Activated naive CD8-positive, alpha-beta T cell (primary cell): ENCODE data around the gene MARCHF3.
A peak's percentile ranks its signal among the peaks of the same experiment; 100 is the strongest.
"Not testable (repeated sequence)": the region's sequence is repeated elsewhere in the genome, so short reads cannot be mapped to it uniquely, and the experiment has no call there.

Experiments used
- H3K27ac Mint-ChIP-seq: one replicate; pipeline ENCODE4 v1.8.0; 2021; ENCODE audit warnings: mixed read lengths
- H3K27me3 Mint-ChIP-seq: one replicate; pipeline ENCODE4 v1.8.0; 2021; ENCODE audit warnings: mixed read lengths
- H3K36me3 Mint-ChIP-seq: one replicate; pipeline ENCODE4 v1.8.0; 2021; ENCODE audit warnings: mixed read lengths
- H3K4me1 Mint-ChIP-seq: one replicate; pipeline ENCODE4 v1.8.0; 2021; ENCODE audit warnings: low read depth, mixed read lengths
- H3K4me3 Mint-ChIP-seq: one replicate; pipeline ENCODE4 v1.8.0; 2021; ENCODE audit warnings: mild to moderate bottlenecking, mixed read lengths
- H3K9me3 Mint-ChIP-seq: one replicate; pipeline ENCODE4 v1.8.0; 2021; ENCODE audit warnings: low read depth, mixed read lengths

The MARCHF3 gene

DNA sequence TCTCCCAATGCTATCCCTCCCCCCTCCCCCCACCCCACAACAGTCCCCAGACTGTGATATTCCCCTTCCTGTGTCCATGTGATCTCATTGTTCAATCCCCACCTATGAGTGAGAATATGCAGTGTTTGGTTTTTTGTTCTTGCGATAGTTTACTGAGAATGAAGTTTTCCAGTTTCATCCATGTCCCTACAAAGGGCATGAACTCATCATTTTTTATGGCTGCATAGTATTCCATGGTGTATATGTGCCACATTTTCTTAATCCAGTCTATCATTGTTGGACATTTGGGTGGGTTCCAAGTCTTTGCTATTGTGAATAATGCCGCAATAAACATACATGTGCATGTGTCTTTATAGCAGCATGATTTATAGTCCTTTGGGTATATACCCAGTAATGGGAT lies 139.9 kb downstream of the MARCHF3 start:
- not testable (repeated sequence) for H3K9me3 Mint-ChIP-seq, H3K27ac Mint-ChIP-seq, H3K4me1 Mint-ChIP-seq, H3K36me3 Mint-ChIP-seq, H3K4me3 Mint-ChIP-seq, H3K27me3 Mint-ChIP-seq

DNA sequence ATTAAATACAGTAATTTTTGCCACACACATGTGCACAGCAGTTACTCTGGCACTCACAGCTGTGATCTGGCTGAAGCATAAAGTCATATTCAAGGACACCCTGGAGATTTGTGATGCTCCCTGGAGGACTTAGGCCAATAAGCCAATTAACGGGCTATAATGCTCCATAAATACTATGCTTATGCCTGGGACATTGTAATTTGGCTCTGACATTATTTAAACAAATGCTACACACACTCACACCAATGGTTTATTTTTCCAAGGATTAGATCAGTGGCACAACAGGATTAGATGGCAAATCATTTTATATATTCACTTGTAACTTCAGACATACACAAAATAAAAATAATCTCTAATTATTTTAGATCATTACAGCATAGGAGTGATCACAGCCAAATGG lies 142.2 kb downstream of the MARCHF3 start:
- no peak overlapping the region for H3K4me3 Mint-ChIP-seq
- H3K27me3 Mint-ChIP-seq: no peaks in the 10 kb centered on the region
- H3K36me3 Mint-ChIP-seq: no peaks in the 10 kb centered on the region
- no peaks in the 10 kb centered on the region for H3K4me1 Mint-ChIP-seq
- no peak overlapping the region for H3K27ac Mint-ChIP-seq
- no peaks in the 10 kb centered on the region for H3K9me3 Mint-ChIP-seq

GRCh38 chr5:126884269-126884819 lies 146.0 kb downstream of the MARCHF3 start:
- no peaks in the 10 kb centered on the region for H3K27me3 Mint-ChIP-seq
- no peak overlapping the region for H3K4me3 Mint-ChIP-seq
- peaks cover 9% of the 10 kb centered on the region for H3K36me3 Mint-ChIP-seq
- H3K9me3 Mint-ChIP-seq: no peaks in the 10 kb centered on the region
- no peak overlapping the region for H3K27ac Mint-ChIP-seq
- no peaks in the 10 kb centered on the region for H3K4me1 Mint-ChIP-seq

DNA sequence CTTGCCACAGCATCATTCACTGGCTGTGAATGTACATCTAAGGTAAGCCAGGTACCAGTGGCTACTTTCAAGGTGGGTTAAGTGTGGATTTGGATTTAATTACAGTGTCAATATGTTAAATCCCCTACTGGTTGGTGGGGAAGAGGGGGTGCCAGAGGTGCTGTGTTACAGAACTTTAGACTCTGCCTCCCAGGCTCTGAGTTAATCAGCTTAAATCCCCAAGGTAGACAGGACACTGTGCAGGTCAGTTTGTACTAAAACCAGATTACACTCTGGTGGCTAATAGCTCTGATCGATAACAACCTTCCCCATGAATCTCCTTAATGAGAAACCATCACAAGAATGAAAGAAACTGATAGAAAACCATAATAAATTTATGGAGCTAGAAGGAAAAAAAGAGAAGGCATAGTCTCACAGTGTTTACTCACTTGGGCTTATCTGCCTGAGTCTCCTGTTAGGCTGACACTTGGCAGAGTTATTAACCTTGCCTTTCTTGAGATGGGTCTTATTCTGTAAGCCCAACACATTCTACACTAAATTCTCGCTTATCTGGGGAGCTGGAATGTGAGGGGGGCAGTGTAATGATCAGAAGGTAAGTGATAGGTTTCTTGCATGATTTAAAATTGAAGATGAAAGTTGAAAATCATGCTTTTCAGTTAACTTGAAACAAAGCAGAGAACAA lies 146.7 kb downstream of the MARCHF3 start:
- Mint-ChIP-seq H3K27ac (no peak overlapping the region), H3K9me3 (no peaks in the 10 kb centered on the region), H3K27me3 (no peaks in the 10 kb centered on the region), H3K4me3 (no peak overlapping the region), H3K4me1 (no peaks in the 10 kb centered on the region), H3K36me3 (peaks cover 13% of the 10 kb centered on the region)

DNA sequence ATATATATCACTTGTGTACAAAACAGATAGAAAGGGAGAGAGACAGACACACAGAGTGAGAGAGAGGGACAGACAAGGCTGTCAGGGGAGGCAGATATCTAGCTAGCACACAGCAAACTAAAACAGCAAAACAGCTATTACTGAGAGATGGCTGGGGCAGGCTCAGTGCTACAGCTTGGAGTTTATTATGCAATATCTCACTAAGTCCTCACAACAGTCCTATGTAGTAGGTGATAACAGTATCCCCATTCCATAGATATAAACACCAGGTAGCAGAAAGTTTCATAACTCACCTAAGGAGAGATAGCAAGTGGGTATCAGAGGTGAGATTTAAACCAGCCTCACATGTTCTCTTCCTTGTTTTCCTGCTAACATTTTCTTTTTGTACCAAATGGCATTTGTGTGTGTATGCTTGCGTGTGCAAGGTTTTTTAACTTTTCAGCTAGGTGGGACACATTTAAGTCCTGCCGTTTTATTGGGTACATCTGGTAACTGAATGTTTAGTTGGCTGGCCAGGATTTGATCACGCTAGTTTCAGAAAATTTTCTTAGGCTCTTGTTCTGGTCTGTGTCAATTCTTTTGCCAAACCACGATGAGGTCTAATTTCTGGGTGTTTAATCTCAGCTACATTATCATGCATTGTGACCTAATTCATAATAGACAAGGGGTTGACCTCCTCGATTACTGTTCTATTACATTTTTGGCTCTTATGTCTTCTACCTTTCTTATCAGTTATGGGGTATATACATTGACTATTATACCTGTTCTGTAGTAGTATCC lies 148.3 kb downstream of the MARCHF3 start:
- Mint-ChIP-seq H3K9me3 (no peaks in the 10 kb centered on the region), H3K27ac (no peak overlapping the region), H3K4me1 (no peaks in the 10 kb centered on the region), H3K27me3 (no peaks in the 10 kb centered on the region), H3K4me3 (no peak overlapping the region), H3K36me3 (peaks cover 15% of the 10 kb centered on the region)

DNA sequence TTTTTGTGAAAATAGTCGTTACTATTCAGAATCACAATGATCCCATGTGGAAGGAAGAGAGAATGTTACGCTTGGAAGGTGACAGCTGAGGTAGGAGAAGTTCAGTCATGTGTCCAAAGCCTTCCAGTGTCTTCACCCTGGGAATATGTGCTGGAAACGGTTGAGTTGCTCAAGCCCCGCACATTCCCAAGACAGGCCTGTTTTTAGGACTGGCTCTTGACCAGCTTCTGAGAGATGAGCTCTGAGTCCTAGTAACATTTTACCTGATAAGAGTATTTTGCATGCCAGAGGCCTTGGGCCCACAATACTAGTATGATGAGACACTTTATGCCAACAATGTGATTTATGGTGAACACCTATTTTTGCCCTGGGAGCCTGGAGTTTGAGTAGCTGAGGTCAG lies 151.7 kb downstream of the MARCHF3 start:
- Mint-ChIP-seq H3K36me3 (peaks cover 24% of the 10 kb centered on the region), H3K9me3 (no peaks in the 10 kb centered on the region), H3K4me1 (no peaks in the 10 kb centered on the region), H3K27ac (no peak overlapping the region), H3K4me3 (no peak overlapping the region), H3K27me3 (no peaks in the 10 kb centered on the region)

DNA sequence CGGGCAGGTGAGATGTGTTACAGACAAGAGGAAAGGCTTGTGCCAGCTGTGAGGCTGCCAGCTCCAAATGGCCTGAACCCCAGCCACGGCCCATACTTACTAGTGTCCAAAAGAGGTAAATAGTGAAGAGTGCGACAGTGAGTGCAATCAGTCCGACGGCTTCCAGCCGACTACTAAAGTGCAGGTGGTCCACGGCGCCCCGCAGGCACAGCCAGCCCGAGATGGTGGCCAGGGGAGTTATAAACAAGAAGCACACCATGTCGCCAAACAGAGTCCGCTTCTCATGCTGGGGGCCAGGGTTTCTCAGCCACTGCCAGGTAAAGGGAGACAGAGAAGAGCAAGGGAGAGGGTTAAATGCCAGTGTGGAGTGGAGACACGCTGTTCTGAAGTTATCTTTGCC lies 152.3 kb downstream of the MARCHF3 start:
- peaks cover 24% of the 10 kb centered on the region for H3K36me3 Mint-ChIP-seq
- H3K4me1 Mint-ChIP-seq: no peaks in the 10 kb centered on the region
- no peak overlapping the region for H3K27ac Mint-ChIP-seq
- H3K9me3 Mint-ChIP-seq: no peaks in the 10 kb centered on the region
- no peak overlapping the region for H3K4me3 Mint-ChIP-seq
- no peaks in the 10 kb centered on the region for H3K27me3 Mint-ChIP-seq

DNA sequence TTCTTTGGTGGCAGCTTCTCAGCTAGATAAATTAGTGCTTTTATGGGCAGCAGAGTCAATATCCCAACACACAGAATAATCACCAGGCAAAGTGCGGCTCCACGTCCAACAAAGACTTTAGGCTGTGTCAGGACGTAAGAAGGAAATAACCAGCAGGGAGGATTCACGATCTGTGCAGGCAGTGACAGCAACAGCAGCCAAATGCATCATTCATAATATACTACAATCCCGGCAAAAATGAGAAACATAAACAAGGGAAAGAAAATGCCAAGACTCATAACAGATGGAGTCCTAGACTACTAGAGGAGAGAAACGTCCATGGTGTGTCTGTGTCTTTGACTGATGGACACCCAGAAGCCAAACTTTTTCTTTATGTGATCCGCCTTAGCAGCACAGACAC lies 152.8 kb downstream of the MARCHF3 start:
- Mint-ChIP-seq H3K9me3 (no peaks in the 10 kb centered on the region), H3K27me3 (no peaks in the 10 kb centered on the region), H3K4me3 (no peak overlapping the region), H3K36me3 (peaks cover 24% of the 10 kb centered on the region), H3K4me1 (no peaks in the 10 kb centered on the region), H3K27ac (no peak overlapping the region)

GRCh38 chr5:126875303-126875785 lies 155.0 kb downstream of the MARCHF3 start:
- Mint-ChIP-seq H3K4me3 (no peak overlapping the region), H3K36me3 (peaks cover 24% of the 10 kb centered on the region), H3K27me3 (no peaks in the 10 kb centered on the region)

GRCh38 chr5:126872561-126873354 lies 157.6 kb downstream of the MARCHF3 start:
- H3K9me3 Mint-ChIP-seq: no peaks in the 10 kb centered on the region
- H3K27ac Mint-ChIP-seq: no peak overlapping the region
- peaks cover 15% of the 10 kb centered on the region for H3K36me3 Mint-ChIP-seq
- H3K4me3 Mint-ChIP-seq: no peak overlapping the region
- peaks cover 12% of the 10 kb centered on the region for H3K4me1 Mint-ChIP-seq
- H3K27me3 Mint-ChIP-seq: no peaks in the 10 kb centered on the region

More at GRCh38 chr5:126875303-126875785, 155.0 kb downstream of the MARCHF3 start:
- no peaks in the 10 kb centered on the region for H3K9me3 Mint-ChIP-seq
- H3K27ac Mint-ChIP-seq: no peak overlapping the region
- H3K4me1 Mint-ChIP-seq: no peaks in the 10 kb centered on the region

DNA sequence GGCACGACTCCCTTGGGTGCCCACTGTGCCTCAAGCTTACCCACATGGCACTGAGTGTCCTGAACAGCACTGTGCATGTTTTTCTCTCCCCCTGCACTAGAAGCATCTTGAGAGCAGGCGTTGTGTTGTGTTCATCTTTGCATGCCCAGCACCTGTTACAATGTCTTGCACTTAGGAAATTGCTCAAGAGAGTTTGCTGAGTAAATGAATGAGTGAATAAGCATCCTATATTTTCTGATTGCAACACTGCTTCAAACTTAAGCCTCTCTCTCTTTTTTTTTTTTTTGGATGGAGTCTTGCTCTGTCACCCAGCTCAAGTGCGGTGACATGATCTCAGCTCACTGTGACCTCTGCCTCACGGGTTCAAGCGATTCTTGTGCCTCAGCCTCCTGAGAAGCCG lies 158.9 kb downstream of the MARCHF3 start:
- no peak overlapping the region for H3K27ac Mint-ChIP-seq
- H3K4me3 Mint-ChIP-seq: no peak overlapping the region
- H3K9me3 Mint-ChIP-seq: no peaks in the 10 kb centered on the region
- H3K27me3 Mint-ChIP-seq: no peaks in the 10 kb centered on the region
- peaks cover 13% of the 10 kb centered on the region for H3K36me3 Mint-ChIP-seq
- peaks cover 14% of the 10 kb centered on the region for H3K4me1 Mint-ChIP-seq

GRCh38 chr5:126869005-126869451 lies 161.3 kb downstream of the MARCHF3 start:
- Mint-ChIP-seq H3K27ac (no peak overlapping the region), H3K9me3 (no peaks in the 10 kb centered on the region), H3K27me3 (no peaks in the 10 kb centered on the region), H3K36me3 (peaks cover 11% of the 10 kb centered on the region), H3K4me1 (peaks cover 14% of the 10 kb centered on the region), H3K4me3 (peak overlapping the region; percentile 79)

DNA sequence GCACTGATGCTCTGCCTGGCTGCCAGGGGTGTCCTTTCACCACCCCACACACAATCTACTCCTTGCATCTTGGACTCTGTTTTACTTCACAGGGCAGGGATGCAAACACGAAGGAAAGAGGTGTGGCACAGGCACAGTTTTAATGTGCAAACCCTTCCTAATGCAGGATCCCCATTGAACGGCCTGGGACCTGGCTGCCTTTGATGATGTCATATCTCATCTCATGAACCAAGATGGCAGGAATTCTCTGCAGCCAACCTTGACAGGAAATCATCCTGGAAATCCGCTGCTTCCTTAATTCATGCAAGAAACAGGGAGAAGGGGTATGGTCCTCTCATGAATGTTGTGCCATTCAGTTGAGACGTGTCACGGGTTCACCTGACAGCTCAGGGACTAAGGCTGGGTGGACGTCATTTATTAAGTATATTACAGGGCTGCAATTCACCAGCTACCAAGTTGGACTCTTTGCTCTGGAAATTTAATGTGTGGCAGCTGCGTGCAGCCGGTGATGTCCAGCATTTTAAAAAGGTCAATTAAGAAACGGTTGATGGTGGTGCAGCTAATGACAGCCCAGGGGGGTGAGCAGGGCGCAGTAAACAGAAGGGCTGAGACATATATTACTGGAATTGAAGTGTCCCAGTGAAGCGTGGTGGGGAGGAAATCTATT lies 161.9 kb downstream of the MARCHF3 start:
- peak overlapping the region; percentile 79 for H3K4me3 Mint-ChIP-seq
- H3K27me3 Mint-ChIP-seq: no peaks in the 10 kb centered on the region
- peaks cover 11% of the 10 kb centered on the region for H3K36me3 Mint-ChIP-seq
- H3K4me1 Mint-ChIP-seq: peaks cover 14% of the 10 kb centered on the region
- H3K9me3 Mint-ChIP-seq: no peaks in the 10 kb centered on the region
- no peak overlapping the region for H3K27ac Mint-ChIP-seq

DNA sequence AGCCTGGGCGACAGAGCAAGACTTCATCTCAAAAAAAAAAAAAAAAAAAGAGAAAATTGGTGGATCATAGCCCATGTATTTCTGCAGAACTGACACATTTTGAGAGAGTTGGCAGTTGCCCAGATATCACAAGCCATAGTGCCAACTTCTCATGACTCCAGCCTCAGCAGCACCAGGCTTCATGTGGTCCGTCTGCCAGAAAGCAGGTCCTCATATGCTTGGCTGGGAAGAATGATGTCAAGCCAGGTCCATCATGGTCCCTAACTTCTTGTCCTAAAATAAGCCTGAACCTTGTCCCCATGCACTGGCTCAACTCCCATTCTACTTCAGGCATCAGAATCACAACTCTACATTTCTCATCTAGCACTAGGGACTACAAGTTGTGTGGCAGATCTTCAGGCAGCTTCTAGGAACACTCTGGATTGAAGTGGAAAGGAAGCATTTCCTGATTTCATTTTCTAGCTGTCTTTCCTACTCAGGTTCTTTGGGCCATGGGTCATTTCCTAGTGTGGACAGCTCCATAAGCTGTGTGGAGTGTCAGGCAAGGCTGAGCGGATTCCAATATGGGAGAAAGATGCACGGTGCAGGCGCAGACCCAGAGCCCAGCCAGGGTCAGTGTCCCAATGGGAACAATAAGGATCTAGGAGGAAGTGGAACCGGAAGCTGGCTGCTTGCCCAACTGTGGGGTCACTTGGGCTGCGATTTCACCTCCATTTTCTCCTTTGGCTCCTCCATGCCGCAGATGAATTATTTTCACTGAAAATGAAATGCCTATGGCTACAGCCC lies 163.3 kb downstream of the MARCHF3 start:
- H3K4me3 Mint-ChIP-seq: no peak overlapping the region
- no peaks in the 10 kb centered on the region for H3K9me3 Mint-ChIP-seq
- peaks cover 7% of the 10 kb centered on the region for H3K36me3 Mint-ChIP-seq
- H3K27ac Mint-ChIP-seq: no peak overlapping the region
- H3K4me1 Mint-ChIP-seq: peaks cover 14% of the 10 kb centered on the region
- H3K27me3 Mint-ChIP-seq: no peaks in the 10 kb centered on the region
